HG03469 (cell line): ENCODE measurements around the gene XIAP.
"Not testable (repeated sequence)": the region's sequence is repeated elsewhere in the genome, so short reads cannot be mapped to it uniquely, and the experiment has no call there.

Source experiments
- ATAC-seq: cut with Tn5 transposase; IDR thresholded peaks from one replicate; pipeline ENCODE4 v1.9.1; 2021; ENCODE audit warnings: mild to moderate bottlenecking, moderate library complexity, moderate number of reproducible peaks; ENCODE audit not compliant: unreplicated experiment

XIAP gene

DNA sequence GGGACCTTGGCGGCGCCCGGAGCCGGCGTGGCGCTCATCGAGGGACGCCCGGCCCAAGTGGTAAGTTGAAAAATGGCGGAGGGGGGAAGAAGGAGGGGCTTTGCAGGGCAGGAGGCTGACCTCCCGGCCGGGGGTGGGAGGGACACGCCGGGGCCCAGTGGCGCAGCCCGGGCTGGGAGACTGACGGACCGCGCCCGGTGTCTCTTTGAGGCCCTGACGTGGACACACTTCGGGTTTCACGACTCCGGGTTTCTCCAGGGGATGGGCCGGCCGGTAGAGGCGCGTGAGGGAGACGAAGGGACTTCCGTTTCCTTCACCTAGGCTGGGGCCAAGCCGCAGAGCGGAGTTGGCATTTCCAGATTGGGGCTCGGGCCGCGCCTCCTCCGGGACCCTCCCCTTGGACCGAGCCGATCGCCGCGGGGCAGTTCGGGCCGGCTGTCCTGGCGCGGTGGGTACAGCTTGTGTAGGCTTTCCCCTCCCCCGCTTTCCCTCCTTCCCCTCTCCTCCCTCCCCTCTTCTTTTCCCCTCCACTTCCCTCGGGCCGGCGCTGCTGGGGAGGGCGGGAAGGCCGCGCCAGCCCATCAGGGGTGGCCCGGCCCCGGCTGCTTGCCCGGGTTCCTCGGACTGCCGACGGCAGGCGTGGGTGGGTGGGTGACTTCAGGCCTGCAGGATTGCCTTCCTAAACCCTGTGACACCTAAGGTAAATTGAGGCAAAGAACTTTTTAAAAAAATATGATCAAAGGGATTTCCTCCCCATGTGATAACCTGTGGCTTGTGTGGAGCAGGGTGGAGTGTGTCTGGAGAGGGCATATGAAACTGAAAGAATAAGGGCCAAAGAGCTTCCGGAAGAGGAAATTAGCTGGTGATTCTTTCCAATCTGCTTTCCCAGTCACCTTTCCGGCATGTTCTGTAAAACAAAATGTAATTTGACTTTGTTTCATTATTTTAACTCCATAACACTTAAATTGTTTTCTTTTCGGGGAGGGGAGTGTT lies at the start of gene XIAP:
Gene XIAP (plus strand): TSS at position 208 of the 993 bp plus-strand sequence. CDS start 25,610 bp downstream, outside the sequence.
- peak; percentile 36 for ATAC-seq

DNA sequence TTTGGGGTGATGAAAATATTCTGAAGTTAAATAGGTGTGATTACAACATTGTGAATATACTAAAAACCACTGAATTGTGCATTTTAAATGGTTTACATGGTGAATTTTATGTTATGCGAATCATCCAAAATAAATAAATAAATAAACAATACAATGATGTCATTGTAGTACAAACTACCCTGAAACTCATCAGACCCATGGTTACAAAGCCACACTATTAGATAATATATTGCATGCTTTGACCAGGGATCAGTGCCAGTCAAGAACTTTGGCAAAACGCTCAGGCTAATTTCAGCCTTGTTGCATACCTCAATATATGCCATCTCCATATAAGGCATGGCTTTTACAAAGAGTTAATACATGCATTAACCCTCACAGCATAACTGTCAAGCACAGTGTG lies 45.5 kb upstream of the XIAP start:
- no peak for ATAC-seq

DNA sequence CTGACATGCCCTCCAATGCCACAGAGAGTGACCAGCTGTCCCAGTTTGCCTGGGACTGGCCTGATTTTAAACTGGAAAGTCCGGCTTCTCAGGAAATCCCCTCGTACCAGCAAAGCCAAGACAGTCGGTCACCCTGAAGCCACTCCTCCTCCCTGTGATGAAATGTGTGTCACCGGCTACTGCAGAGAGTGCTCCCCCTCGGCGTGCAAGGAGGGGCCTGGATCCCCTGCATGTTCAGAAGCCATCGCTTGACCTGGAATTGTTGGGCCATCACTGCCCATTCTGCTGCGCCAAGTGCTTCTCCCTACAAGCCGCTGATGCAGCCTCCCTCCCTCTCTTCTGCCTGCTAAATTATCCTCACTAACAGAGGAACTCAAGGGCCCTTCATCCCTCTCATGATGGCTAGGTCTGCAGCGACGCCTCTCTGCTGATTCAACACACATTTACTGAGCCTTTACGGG lies 44.9 kb upstream of the XIAP start:
- not testable (repeated sequence) for ATAC-seq

DNA sequence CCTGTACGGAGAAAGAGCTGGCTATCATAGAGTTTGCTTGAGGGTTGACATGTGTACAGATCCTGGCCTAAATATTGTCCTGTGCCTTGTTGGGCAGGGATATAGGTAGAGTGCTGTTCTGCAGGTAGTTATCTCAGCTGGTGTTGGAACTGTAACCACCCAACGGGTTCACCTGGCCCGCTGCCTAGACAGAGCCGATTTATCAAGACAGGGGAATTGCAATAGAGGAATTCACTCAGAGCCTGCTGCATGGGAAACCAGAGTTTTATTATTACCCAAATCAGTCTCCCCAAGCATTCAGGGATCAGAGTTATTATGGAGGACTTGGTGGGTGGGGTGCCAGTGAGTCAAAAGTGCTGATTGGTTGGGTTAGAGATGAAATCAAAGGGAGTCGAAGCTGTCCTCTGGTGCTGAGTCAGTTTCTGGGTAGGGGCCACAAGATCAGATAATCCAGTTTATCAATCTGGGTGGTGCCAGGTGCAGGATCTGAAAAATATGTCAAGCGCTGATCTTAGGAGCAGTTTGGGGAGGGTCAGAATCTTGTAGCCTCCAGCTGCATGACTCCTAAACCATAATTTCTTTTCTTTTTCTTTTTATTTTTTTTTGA lies 42.5 kb upstream of the XIAP start:
- ATAC-seq = no peak

DNA sequence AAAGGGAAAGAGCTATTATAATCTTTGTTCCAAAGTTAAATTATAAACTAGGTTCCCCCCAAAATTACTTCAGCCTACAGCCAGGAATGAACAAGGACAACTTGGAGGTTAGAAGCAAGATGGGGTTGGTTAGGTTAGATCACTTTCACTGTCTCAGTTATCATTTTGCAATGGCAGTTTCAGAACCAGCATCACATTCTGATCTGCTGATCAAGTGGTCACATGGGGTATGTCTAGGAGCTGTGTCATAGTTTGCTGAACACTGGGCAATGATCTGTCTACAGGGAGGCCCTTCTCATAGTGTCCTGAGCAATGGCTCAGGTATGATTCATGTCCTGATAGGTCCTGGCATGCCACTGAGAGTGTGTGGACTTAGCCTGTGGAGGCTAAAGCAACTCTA lies 41.6 kb upstream of the XIAP start:
- ATAC-seq = no peak

DNA sequence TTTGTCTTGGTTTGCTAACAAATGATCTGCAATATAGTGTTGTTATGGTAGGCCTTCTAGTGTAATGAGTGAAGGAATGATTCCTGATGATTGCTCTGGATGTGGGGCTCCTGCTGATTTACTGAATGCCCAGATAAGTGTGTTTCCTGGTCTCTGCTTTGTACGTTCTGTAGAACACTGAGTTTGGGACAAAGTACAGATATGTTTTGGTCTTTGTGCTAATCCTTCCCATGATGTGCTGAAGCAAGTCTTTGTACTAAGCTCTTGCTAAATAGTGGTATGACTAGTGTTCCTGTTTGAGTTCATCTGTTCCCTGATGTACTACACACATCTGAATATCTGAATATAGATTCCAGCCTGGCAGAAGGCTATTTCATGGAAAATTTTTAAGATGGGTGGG lies 36.9 kb upstream of the XIAP start:
- ATAC-seq = no peak

DNA sequence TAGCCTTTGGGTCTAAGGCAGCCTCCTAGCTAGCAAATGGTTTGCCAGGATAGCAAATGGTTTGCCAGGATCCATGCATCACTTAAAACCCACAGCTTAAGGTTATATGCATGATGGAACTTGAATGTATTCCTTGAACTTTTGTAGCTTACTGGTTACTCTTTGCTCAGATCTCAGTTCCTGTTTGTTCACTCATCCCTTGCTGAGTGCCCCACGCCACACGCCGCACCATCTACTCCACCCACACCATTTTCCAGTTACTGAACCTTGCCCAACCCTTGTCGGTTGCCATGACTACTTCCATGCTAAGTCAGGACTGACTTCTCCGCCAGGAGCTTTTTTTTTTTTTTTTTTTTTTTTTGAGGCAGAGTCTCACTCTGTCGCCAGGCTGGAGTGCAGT lies 29.5 kb upstream of the XIAP start:
- peak; percentile 92 for ATAC-seq

DNA sequence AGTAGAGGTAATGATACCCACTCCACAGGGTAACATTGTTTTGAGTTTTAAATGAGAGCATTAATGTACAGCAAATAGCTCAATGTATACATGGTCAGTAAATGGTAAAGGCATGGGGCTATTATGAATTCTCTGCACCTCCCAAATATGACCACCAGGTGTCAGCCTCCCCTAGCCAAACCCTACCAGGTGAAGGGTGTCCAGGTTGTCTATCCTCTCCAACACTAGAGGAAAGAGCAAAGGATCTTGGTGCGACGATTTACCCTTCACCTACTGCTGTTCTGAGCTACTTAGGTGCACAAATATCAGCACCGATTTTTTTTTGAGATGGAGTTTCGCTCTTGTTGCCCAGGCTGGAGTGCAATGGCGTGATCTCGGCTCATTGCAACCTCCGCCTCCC lies 26.5 kb upstream of the XIAP start:
- no peak for ATAC-seq

DNA sequence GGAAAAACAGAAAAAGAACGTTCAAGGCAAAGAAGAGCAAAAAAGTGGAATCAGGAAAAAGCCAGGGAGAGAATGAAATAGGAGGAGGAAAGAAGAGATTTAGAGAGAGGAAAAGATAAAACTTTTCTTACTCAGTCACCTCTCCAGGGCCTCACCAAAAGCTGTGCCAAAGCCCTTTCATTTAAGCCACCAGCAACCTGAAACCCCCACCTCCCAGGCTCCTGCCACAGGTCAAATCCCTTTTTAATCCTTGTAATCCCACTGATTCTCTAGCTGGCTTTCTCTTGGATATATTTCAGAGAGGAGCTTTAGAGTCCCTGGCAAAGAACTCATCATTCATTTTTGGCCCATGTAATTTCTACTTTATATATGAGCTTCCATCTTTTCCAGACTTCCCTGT lies 25.7 kb upstream of the XIAP start:
- no peak for ATAC-seq

DNA sequence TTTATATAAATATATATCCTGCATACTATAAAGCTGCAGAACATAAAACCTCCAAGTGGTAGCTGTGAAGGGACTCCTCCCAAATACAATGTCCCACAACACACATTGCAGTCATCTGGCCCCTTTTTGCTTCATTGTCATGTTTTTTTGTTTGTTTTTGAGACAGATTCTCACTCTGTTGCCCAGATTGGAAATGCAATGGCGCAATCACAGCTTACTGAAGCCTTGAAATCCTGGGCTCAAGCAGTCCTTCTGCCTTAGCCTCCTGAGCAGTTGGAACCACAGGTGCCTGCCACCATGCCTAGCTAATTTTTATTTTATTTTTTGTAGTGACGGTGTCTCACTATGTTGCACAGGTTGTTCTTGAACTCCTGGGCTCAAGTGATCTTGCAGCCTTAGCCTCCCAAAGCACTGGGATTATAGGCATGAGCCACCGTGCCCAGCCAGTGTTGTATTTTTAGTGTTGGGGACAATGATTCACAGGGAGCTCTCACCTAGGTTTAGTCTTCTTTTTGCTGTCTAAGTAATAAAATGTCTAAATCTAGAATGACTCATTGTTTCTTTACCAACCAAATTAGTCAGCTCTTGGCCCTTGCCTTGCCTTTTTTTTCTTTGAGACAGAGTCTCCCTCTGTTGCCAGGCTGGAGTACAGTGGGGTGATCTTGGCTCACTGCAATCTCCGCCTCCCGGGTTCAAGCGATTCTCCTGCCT lies 24.0 kb upstream of the XIAP start:
- ATAC-seq = no peak

DNA sequence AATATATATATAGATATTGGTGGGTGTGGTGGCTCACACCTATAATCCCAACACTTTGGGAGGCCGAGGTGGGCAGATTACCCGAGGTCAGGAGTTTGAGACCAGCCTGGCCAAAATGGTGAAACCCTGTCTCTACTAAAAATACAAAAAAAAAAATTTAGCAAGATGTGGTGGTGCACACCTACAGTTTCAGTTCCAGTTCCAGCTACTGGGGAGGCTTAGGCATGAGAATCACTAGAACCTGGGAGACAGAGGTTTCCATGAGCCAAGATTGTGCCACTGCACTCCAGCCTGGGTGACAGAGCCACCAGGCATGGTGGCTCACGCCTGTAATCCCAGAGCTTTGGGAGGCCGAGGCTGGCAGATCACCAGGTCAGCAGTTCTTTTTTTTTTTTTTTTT lies 14.7 kb upstream of the XIAP start:
- not testable (repeated sequence) for ATAC-seq

DNA sequence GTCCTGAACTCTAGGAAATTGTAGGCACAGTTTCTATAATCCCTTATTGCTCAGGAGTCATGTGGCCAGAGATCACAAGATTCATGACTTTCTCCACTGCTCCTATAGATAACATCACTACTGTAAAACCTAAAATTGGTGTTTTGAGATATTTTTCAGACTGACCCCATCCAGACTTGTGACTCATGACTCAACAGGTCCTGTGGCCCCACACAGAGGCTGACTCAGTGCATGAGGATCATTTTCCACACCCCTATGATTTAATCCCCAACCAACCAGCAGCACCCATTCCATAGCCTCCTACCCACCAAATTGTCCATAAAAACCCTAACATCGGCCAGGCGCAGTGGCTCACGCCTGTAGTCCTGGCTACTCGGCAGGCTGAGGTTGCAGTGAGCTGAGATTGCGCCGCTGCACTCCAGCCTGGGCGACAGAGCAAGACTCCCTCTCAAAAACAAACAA lies 13.2 kb upstream of the XIAP start:
- ATAC-seq = no peak

DNA sequence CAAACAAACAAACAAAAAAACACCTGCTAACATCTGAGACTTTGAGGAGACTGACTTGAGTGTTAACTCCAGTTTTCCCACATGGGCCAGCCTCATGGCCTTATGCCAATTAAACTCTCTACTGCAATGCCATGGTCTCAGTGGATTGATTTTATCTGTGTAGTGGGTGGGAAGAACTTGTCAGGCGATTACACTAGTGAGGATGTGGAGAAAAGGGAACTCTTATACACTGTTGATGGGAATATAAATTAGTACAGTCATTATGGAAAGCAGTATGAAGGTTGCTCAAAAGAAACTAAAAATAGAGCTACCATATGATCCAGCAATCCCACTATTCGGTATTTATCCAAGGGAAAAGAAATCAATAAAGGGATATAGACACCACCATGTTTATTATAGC lies 12.8 kb upstream of the XIAP start:
- no peak for ATAC-seq

DNA sequence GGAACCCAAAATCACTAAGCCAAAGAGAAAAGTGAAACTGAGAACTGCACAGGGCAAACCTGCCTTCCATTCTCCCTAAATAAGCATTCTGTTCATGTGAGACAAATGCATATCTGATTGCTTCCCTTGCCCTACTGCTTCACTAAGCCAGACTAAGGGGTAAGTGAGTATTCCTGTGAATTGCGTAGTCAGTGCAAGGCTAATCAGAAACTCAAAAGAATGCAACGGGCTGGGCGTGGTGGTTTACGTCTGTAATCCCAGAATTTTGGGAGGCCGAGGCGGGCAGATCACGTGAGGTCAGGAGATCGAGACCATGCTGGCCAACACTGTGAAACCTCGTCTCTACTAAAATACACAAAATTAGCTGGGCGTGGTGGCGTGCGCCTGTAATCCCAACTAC lies 10.8 kb upstream of the XIAP start:
- no peak for ATAC-seq

DNA sequence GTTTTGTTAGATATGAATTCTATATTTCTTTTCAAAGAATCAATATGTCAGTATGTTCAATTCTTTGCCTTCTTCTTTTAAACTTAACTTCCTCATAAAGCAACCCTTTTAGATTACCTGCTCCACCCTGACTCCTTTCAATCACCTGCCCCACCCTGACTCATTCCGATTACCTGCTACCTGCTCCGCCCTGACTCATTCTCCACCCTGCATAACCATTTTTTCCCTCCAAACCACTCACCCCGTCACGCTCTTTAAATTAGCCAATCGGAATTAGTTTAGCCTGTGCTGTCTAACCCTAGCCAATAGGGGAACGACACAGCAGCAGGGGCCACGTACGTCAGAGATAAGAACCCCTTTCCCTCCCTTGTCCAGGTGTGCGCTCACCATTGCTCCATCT lies 9.9 kb upstream of the XIAP start:
- ATAC-seq = not testable (repeated sequence)

DNA sequence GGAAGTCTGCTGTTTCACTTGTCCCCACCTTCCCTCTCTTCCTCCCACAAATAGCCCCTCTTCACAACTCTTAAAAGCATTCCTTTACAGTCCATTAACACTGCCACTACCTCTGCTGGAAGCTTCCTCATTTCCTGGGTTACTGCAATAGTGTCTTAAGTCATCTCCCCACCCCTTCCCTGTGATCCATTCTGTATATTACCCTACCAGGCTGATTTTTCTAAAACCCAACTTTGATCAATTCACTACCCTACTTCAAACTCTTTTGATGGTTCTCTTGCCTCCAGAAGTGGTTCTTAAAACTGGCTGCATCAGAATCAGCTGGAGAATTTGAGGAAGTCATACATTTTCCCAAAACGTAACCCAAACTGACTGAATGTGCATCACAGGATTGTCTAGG lies 8.8 kb upstream of the XIAP start:
- no peak for ATAC-seq

DNA sequence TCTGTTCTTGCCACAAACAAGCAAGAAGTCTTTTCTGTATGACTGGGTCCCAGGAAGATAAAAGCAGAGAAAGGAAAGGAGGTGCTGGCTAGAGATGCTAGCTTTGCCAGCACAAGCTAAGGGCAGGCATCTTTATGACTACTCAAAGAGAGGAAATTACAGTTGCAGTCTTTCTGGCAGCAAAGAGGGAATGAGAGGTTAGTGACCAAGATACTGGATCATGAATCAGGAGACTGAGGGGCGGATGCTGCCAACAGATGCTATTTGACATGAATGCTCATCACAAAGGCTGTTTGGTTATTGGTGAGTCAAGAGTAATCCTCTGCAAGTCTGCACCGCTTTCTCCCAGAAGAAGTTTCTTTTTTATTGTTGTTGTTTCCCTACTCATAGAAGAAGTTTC lies 5.5 kb upstream of the XIAP start:
- ATAC-seq = no peak

DNA sequence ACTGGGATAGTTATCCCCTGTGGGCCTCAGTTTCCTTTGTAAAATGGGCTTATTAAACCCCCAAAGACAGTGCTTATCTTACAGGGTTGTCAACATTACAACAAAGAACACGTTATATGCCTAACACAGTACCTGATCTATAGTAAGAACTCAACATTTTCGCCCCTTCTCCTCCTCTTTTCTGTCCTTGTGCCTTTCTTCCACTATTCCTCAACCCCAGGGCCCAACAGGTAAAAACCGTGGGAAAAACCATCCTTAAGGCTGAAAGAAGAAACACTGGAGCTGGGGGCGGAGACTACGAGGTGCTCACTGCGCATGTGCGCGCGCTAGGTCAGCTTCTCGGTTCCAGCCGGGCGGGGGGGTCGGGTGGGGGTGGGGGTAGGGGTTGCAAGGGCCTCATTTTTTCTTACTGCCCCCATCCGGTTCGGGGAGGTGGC lies 426 bp upstream of the XIAP start:
- ATAC-seq = peak; percentile 22

DNA sequence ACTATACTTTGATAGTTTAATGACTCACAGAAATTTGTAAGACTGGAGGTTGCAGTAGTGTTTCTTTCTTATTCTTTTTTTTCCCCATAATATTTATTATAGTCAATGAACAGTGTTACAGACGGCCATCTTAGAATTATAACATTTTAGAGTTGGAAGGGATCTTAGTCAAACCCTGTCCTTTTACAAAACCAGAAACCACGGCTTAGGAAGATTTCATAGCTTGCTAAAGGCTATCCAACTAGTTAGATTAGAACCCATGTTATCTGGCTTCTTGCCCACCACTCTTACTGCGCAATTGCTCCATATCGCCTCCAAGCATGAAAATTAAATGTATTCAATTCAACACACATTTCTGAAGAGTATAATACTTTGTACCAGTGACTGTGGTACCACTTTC lies 1.1 kb downstream of the XIAP start:
- no peak for ATAC-seq

DNA sequence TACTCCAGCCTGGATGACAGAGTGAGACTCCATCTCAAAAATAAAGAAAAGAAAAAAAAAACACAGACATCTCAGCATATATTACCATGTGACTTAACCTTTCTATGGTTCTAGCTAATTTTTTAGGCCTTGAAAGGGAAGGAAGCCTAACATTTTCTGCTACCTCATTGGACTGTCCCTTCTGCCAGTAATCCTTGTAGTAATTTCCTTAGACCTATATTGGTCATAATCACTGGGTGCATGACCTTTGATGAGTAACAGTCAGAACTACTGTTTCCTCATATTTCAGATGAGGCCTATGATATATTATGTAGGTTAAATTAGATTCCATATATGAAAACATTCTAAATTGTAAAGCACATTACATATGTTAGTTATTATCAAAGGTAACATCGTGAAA lies 9.6 kb downstream of the XIAP start:
- ATAC-seq = no peak

DNA sequence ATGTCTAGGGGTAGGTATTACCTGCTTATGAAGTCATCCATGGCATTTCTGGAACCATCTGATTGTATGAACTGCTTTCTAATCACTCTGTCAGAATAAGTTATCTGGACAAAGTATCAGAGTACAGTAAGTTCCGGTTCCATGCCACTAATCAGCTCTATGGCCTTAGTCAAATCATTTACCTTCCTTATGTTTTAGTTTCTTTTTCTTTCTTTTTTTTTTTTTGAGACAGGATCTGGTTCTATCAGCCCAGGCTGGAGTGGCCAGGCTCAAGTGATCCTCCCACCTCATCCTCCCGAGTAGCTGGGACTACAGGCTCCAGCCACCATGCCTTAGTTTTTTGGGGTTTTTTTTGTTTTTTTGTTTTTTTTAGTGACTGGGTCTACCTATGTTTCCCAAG lies 11.5 kb downstream of the XIAP start:
- no peak for ATAC-seq
